Fibroblast of skin of right quadriceps (primary cell): Measurements from ENCODE around the gene ARHGEF37.
A peak's percentile ranks its signal among the peaks of the same experiment; 100 is the strongest.
"Not testable (repeated sequence)": the region's sequence is repeated elsewhere in the genome, so short reads cannot be mapped to it uniquely, and the experiment has no call there.

Experiments
- DNase-seq: peaks from one replicate; pipeline ENCODE4 v3.0.0-alpha.2; 2013

The ARHGEF37 gene

GRCh38 chr5:149572170-149572569 lies 9.1 kb upstream of the ARHGEF37 start:
- no peak for DNase-seq

- DNase-seq, result no peak
These were observed 8.6 kb upstream of the ARHGEF37 start for GRCh38 chr5:149572576-149573231.

- no peak for DNase-seq
These were observed 6.2 kb upstream of the ARHGEF37 start for GRCh38 chr5:149575131-149575530.

GRCh38 chr5:149576021-149576420 lies 5.3 kb upstream of the ARHGEF37 start:
- no peak for DNase-seq

GRCh38 chr5:149578896-149579295 lies 2.4 kb upstream of the ARHGEF37 start:
- no peak for DNase-seq

- DNase-seq, result no peak
These were observed 498 bp upstream of the ARHGEF37 start for GRCh38 chr5:149580808-149581191.

GRCh38 chr5:149581931-149582768 lies 852 bp downstream of the ARHGEF37 start:
- no peak for DNase-seq

GRCh38 chr5:149583394-149583793 lies 2.1 kb downstream of the ARHGEF37 start:
- no peak for DNase-seq

GRCh38 chr5:149584121-149584520 lies 2.8 kb downstream of the ARHGEF37 start:
- no peak for DNase-seq

GRCh38 chr5:149585910-149586309 lies 4.6 kb downstream of the ARHGEF37 start:
- no peak for DNase-seq

GRCh38 chr5:149586708-149587318 lies 5.5 kb downstream of the ARHGEF37 start:
- no peak for DNase-seq

- no peak for DNase-seq
These were observed 7.6 kb downstream of the ARHGEF37 start for GRCh38 chr5:149588936-149589335.

- no peak for DNase-seq
These were observed 12.1 kb downstream of the ARHGEF37 start for GRCh38 chr5:149593370-149593769.

GRCh38 chr5:149594206-149594895 lies 13.1 kb downstream of the ARHGEF37 start:
- no peak for DNase-seq

GRCh38 chr5:149595105-149595504 lies 13.8 kb downstream of the ARHGEF37 start:
- peak; percentile 19 for DNase-seq

GRCh38 chr5:149596712-149597111 lies 15.4 kb downstream of the ARHGEF37 start:
- no peak for DNase-seq

- no peak for DNase-seq
These were observed 16.3 kb downstream of the ARHGEF37 start for GRCh38 chr5:149597618-149598017.

GRCh38 chr5:149598234-149598633 lies 16.9 kb downstream of the ARHGEF37 start:
- DNase-seq, result not testable (repeated sequence)

GRCh38 chr5:149598966-149599365 lies 17.7 kb downstream of the ARHGEF37 start:
- DNase-seq, result no peak

GRCh38 chr5:149599375-149599774 lies 18.1 kb downstream of the ARHGEF37 start:
- no peak for DNase-seq

- DNase-seq, result no peak
These were observed 19.6 kb downstream of the ARHGEF37 start for GRCh38 chr5:149600932-149601331.

- DNase-seq, result no peak
These were observed 21.9 kb downstream of the ARHGEF37 start for GRCh38 chr5:149603210-149603609.

GRCh38 chr5:149603920-149604319 lies 22.6 kb downstream of the ARHGEF37 start:
- DNase-seq, result no peak
